H1 (cell line): ENCODE results near the gene TCF21. TPM values are rescaled to one million over a fixed set of nuclear protein-coding genes. Genes with fewer than 3 reads are reported as not detected.

ENCODE experiments used
- CBX8 ChIP-seq: fragments of 300-800, 300-1000 bp; sonication (generic); IDR thresholded peaks from 2 replicates; pipeline ENCODE4 v1.7.1; 2016; ENCODE audit warnings: low read depth, low read length, borderline replicate concordance
- CEBPB ChIP-seq: IDR thresholded peaks from 2 replicates; pipeline ENCODE4 v1.6.1; 2012; ENCODE audit warnings: low read depth, low read length
- CHD2 ChIP-seq: IDR thresholded peaks from 2 replicates; pipeline ENCODE4 v1.6.1; 2012; ENCODE audit warnings: low read length, improper control_type of control experiment
- CHD7 ChIP-seq: fragments of 300-600 bp; sonication (generic); IDR thresholded peaks from 2 replicates; pipeline ENCODE4 v1.7.1; 2012; ENCODE audit warnings: low read length, moderate library complexity, mild to moderate bottlenecking, inconsistent platforms; ENCODE audit not compliant: insufficient replicate concordance
- E2F6 ChIP-seq: IDR thresholded peaks from 2 replicates; pipeline ENCODE4 v1.6.1; 2012; ENCODE audit warnings: inconsistent platforms
- EGR1 ChIP-seq: IDR thresholded peaks from 2 replicates; pipeline ENCODE4 v1.6.1; 2011; ENCODE audit warnings: low read depth, low read length, borderline replicate concordance
- PHF8 ChIP-seq: fragments of 200-600 bp; sonication (generic); conservative IDR thresholded peaks from 2 replicates; pipeline ENCODE4 v1.7.1; 2012; ENCODE audit warnings: low read depth, mild to moderate bottlenecking, inconsistent platforms, low read length, moderate library complexity
- RAD21 ChIP-seq, 2 experiments: IDR thresholded peaks in 1 of 2; conservative IDR thresholded peaks in 1 of 2; 2 replicates each; pipeline ENCODE4 v1.6.1; 2011; ENCODE audit warnings: low read depth in 2 of 2, low read length in 2 of 2, improper control_type of control experiment in 1 of 2, inconsistent platforms in 1 of 2, mild to moderate bottlenecking in 1 of 2, moderate library complexity in 1 of 2
- SP1 ChIP-seq: IDR thresholded peaks from 2 replicates; pipeline ENCODE4 v1.6.1; 2011; ENCODE audit warnings: low read depth, low read length
- SP2 ChIP-seq: IDR thresholded peaks from 2 replicates; pipeline ENCODE4 v1.6.1; 2012; ENCODE audit warnings: mild to moderate bottlenecking, low read length, inconsistent platforms
- SRF ChIP-seq: IDR thresholded peaks from 2 replicates; pipeline ENCODE4 v1.6.1; 2011; ENCODE audit warnings: mild to moderate bottlenecking, low read depth, low read length, moderate library complexity
- TAF1 ChIP-seq: IDR thresholded peaks from 2 replicates; pipeline ENCODE4 v1.6.1; 2011; ENCODE audit warnings: mild to moderate bottlenecking, low read depth, low read length
- polyA plus RNA-seq, 7 experiments: library from polyadenylated mRNA; depleted of rRNA in 3 of 7; stranded (reverse) in 5 of 7; unstranded in 2 of 7; fragments of >200 nt in 5 of 7; fragments of 200-250 nt in 2 of 7; gene quantifications; 1 replicate in 5 of 7; 2 replicates in 1 of 7; 4 replicates in 1 of 7; pipeline versions ENCODE4 v1.2.1 to v1.2.3, GENCODE V29; 2011 to 2013; ENCODE audit warnings: missing spikeins in 2 of 7, mixed read lengths in 2 of 7
- total RNA-seq: library from RNA; stranded (reverse); fragmentation: NEBNext Ultra II Directional; extraction: Animal tissue kit (Norgen Biotek cat#: 25700); gene quantifications from 2 replicates; pipeline ENCODE4 v1.2.1, GENCODE V29; 2021

Gene TCF21
- total and polyA plus RNA-seq, 2 of the 8 experiments (the other 6 are each of a cell fraction or from before 2014, with no cell fraction given) = 0.05 to 0.09 TPM

GRCh38 chr6:133855991-133856370, 32.9 kb upstream of the TCF21 start (continued):
- TF ChIP-seq CHD7 (no peak), PHF8 (no peak), CEBPB (no peak), SRF (no peak), SP2 (no peak), EGR1 (no peak), E2F6 (no peak), TAF1 (no peak), RAD21 (IDR thresholded peaks at IDR 0.05 in 1 of 2, conservative IDR thresholded peaks at IDR 0.05 in 1 of 2; ENCODE audit: low read depth in 2 of 2, low read length in 2 of 2) (no peak), CBX8 (no peak), SP1 (no peak), CHD2 (no peak)
